Spleen (tissue), 11 donors: ENCODE measurements around the gene TMCC1. TPM values are rescaled to one million over a fixed set of nuclear protein-coding genes. Genes with fewer than 3 reads are reported as not detected.

Experiments used
- DNase-seq: peaks from one replicate; pipeline ENCODE4 v3.0.0-alpha.2; 2020
- H3K27ac ChIP-seq, 8 donors: fragments of 200-600 bp; sonication (generic) in 7 of 8; 1 replicate in 4 of 8; 2 replicates in 4 of 8; pipeline versions ENCODE4 v1.5.0 to v1.8.0; 2016 to 2021; ENCODE audit warnings: inconsistent platforms in 4 of 8, mild to moderate bottlenecking in 4 of 8, moderate library complexity in 1 of 8
- H3K27me3 ChIP-seq, 7 donors: fragments of 200-600 bp; sonication (generic) in 6 of 7; replicated peaks in 1 of 7; 1 replicate in 4 of 7; 2 replicates in 3 of 7; pipeline versions ENCODE4 v1.5.0 to v1.8.0; 2016 to 2021; ENCODE audit warnings: inconsistent platforms in 3 of 7, mild to moderate bottlenecking in 1 of 7
- H3K36me3 ChIP-seq, 6 donors: fragments of 200-600 bp; sonication (generic) in 5 of 6; 1 replicate in 4 of 6; 2 replicates in 2 of 6; pipeline versions ENCODE4 v1.5.0 to v1.8.0; 2016 to 2021; ENCODE audit warnings: inconsistent platforms in 2 of 6
- H3K4me1 ChIP-seq, 6 donors: fragments of 200-600 bp; sonication (generic) in 5 of 6; 1 replicate in 3 of 6; 2 replicates in 3 of 6; pipeline versions ENCODE4 v1.5.0 to v1.8.0; 2016 to 2021; ENCODE audit warnings: inconsistent platforms in 3 of 6
- H3K4me3 ChIP-seq, 8 donors: fragments of 200-600 bp; sonication (generic) in 7 of 8; 1 replicate in 4 of 8; 2 replicates in 4 of 8; pipeline versions ENCODE4 v1.5.0 to v1.8.0; 2016 to 2021; ENCODE audit warnings: inconsistent platforms in 4 of 8, mild to moderate bottlenecking in 4 of 8, moderate library complexity in 2 of 8
- H3K9me3 ChIP-seq, 8 donors: fragments of 200-600 bp; sonication (generic) in 7 of 8; 1 replicate in 4 of 8; 2 replicates in 4 of 8; pipeline versions ENCODE4 v1.5.0 to v1.8.0; 2016 to 2021; ENCODE audit warnings: inconsistent platforms in 4 of 8
- CTCF ChIP-seq, 11 experiments: fragments of 200-600 bp in 7 of 11; fragments of 450-650 bp in 4 of 11; sonication (generic) in 4 of 11; IDR thresholded peaks in 8 of 11; conservative IDR thresholded peaks in 3 of 11; 1 replicate in 7 of 11; 2 replicates in 4 of 11; pipeline versions ENCODE4 v1.4.0 to v1.8.0; 2016 to 2021; ENCODE audit warnings: antibody characterized with exemption in 11 of 11, inconsistent platforms in 4 of 11, mild to moderate bottlenecking in 1 of 11
- POLR2A ChIP-seq, 3 donors: fragments of 450-650 bp; IDR thresholded peaks; one replicate each; pipeline ENCODE4 v1.5.1; 2017; ENCODE audit warnings: antibody characterized with exemption in 3 of 3, mild to moderate bottlenecking in 1 of 3
- POLR2AphosphoS5 ChIP-seq, 3 donors: sonication (generic); formaldehyde crosslinking; IDR thresholded peaks; one replicate each; pipeline ENCODE4 v1.5.1; 2017; ENCODE audit warnings: antibody characterized with exemption in 3 of 3
- WGBS, 5 donors: extraction: QIAGEN DNeasy Blood & Tissue Kit in 3 of 5; methylation state at CpG; one replicate each; pipeline versions ENCODE4 v1.1.5 to v1.1.7; 2013 to 2018; 5-methylcytosine and 5-hydroxymethylcytosine counted together
- intact Hi-C: fragments of 100-400 bp; cut with DNase I; formaldehyde crosslinking; loops from one replicate; pipeline ENCODE4 v1.15.0; 2023; ENCODE audit warnings: low total_unique reads
- polyA plus RNA-seq, 3 donors: library from polyadenylated mRNA; stranded (reverse); fragments of 200-250 nt; gene quantifications; one replicate each; pipeline ENCODE4 v1.2.1, GENCODE V29; 2013
- total RNA-seq, 7 donors: library from RNA; depleted of rRNA in 3 of 7; stranded (reverse); fragments of >200 nt in 3 of 7; fragmentation: NEBNext Ultra II Directional in 4 of 7; extraction: Animal tissue kit (Norgen Biotek cat#: 25700) in 4 of 7; gene quantifications; one replicate each; pipeline versions ENCODE4 v1.1.0 to v1.2.1, GENCODE V29; 2016 to 2021
- donor health status: healthy with polysubstance abuse.
- donor health status: DM: no; HTN: no; CAD: no; lungs with moderate emphysema.
- donor health status: DM: no; HTN: no; CAD: no.
- donor health status: Bipolar disorder and iron deficiency.
- donor health status: healthy.
- donor health status: DM: no; HTN: no; CAD: no.
- donor health status: DM: yes; HTN: yes; CAD: no.

The TMCC1 gene
- total and polyA plus RNA-seq, 10 donors = 4.5 to 45.5 (median 32.5) TPM

GRCh38 chr3:129732200-129732876 is 161.2 kb downstream of the TMCC1 start:
- intact Hi-C loops = no loop called here
- H3K27ac ChIP-seq = no peak overlapping the region
- DNase-seq = no peak
- 86 to 98% (median 96%) methylated on average over 1 of the region's 1 CpG for WGBS, 5 donors
- H3K4me3 ChIP-seq = no peak overlapping the region
- H3K9me3 ChIP-seq = no peaks in the 10 kb centered on the region
- no peaks in the 10 kb centered on the region for H3K36me3 ChIP-seq
- no peaks in the 10 kb centered on the region for H3K27me3 ChIP-seq
- TF ChIP-seq POLR2AphosphoS5 (IDR thresholded peaks at IDR 0.05) = no peak
- TF ChIP-seq POLR2A (IDR thresholded peaks at IDR 0.05) = no peak
- no peak for TF ChIP-seq CTCF (IDR thresholded peaks at IDR 0.05 in 8 of 11, conservative IDR thresholded peaks at IDR 0.05 in 3 of 11)
- no peaks in the 10 kb centered on the region for H3K4me1 ChIP-seq

DNA sequence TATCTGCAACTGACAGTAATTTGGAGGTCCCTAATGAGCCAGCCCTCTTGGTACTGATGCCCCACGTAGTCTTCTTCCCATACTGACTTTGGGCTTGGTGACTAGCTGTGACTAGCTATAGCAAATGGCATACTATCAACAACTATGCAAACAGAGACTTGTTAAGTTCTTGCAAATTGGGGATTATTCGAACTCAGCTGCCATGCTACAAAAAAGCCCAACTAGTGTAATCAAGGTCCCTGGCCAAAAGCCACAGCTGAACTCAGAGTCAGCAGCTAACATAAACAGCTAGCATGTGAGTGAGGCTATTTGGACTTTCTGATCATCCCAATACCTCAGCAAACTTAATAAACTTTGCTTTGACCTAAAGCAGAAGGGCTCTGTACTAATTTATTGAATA is 165.8 kb downstream of the TMCC1 start:
- H3K27me3 ChIP-seq = no peaks in the 10 kb centered on the region
- H3K4me1 ChIP-seq = peaks cover 0 to 10% (median 4%) of the 10 kb centered on the region in 6 donors
- intact Hi-C loops = no loop called here
- TF ChIP-seq POLR2A (IDR thresholded peaks at IDR 0.05) (no peak), POLR2AphosphoS5 (IDR thresholded peaks at IDR 0.05) (no peak), CTCF (IDR thresholded peaks at IDR 0.05 in 8 of 11, conservative IDR thresholded peaks at IDR 0.05 in 3 of 11) (no peak)
- H3K4me3 ChIP-seq = no peak overlapping the region
- no peak for DNase-seq
- no peak overlapping the region for H3K27ac ChIP-seq
- H3K9me3 ChIP-seq = no peaks in the 10 kb centered on the region
- H3K36me3 ChIP-seq = no peaks in the 10 kb centered on the region
- WGBS, 5 donors = 87 to 93% (median 89%) methylated on average over 2 of the region's 2 CpGs

- TF ChIP-seq CTCF (IDR thresholded peaks at IDR 0.05 in 8 of 11, conservative IDR thresholded peaks at IDR 0.05 in 3 of 11) (no peak), POLR2AphosphoS5 (IDR thresholded peaks at IDR 0.05) (peak in 1 of 3 donors; percentile 62)
- WGBS, 5 donors = 68 to 83% (median 76%) methylated on average over 6 of the region's 6 CpGs
- H3K27ac ChIP-seq = peak overlapping the region in 5 of 8 donors; percentile 33 to 65 (median 48)
- intact Hi-C loops = no loop called here
- H3K27me3 ChIP-seq = no peaks in the 10 kb centered on the region
- H3K9me3 ChIP-seq = no peaks in the 10 kb centered on the region
- H3K36me3 ChIP-seq = no peaks in the 10 kb centered on the region
- DNase-seq = no peak
- peak overlapping the region in 1 of 8 donors; percentile 17 for H3K4me3 ChIP-seq
- peaks cover 0 to 11% (median 4%) of the 10 kb centered on the region in 6 donors for H3K4me1 ChIP-seq
These were observed 169.8 kb downstream of the TMCC1 start for GRCh38 chr3:129723558-129724324.

DNA sequence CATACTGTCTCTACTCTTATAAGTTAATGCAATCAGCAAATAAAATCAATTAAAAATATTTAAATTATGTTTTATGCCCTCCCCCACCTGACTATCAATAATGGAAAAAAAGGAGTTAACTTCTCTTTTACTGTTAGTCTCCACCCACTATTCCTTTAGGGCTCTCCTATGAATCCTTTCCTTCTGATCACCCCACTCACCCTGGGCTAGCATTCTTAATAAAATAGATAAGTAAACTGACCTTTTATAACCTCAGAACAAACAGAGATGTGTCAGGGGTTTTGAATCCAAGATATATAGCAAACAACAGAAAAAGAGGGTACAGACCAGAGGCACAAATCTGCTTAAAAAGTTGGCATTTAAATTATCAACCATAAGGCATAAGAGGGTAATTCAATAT is 171.0 kb downstream of the TMCC1 start:
- intact Hi-C loops = no loop called here
- Histone ChIP-seq H3K27me3 (no peaks in the 10 kb centered on the region), H3K4me1 (peaks cover 0 to 11% (median 4%) of the 10 kb centered on the region in 6 donors), H3K9me3 (no peaks in the 10 kb centered on the region), H3K27ac (no peak overlapping the region), H3K36me3 (no peaks in the 10 kb centered on the region), H3K4me3 (no peak overlapping the region)
- no peak for TF ChIP-seq POLR2AphosphoS5 (IDR thresholded peaks at IDR 0.05)
- DNase-seq = no peak
